SKM-1 (cell line): ENCODE measurements around the gene SLC5A6.
"Not testable (repeated sequence)": the region's sequence is repeated elsewhere in the genome, so short reads cannot be mapped to it uniquely, and the experiment has no call there.

Source experiments
- DNase-seq: peaks from one replicate; lab custom pipeline; 2025; ENCODE audit not compliant: unreplicated experiment; lab: John Stamatoyannopoulos, UW

Gene SLC5A6

DNA sequence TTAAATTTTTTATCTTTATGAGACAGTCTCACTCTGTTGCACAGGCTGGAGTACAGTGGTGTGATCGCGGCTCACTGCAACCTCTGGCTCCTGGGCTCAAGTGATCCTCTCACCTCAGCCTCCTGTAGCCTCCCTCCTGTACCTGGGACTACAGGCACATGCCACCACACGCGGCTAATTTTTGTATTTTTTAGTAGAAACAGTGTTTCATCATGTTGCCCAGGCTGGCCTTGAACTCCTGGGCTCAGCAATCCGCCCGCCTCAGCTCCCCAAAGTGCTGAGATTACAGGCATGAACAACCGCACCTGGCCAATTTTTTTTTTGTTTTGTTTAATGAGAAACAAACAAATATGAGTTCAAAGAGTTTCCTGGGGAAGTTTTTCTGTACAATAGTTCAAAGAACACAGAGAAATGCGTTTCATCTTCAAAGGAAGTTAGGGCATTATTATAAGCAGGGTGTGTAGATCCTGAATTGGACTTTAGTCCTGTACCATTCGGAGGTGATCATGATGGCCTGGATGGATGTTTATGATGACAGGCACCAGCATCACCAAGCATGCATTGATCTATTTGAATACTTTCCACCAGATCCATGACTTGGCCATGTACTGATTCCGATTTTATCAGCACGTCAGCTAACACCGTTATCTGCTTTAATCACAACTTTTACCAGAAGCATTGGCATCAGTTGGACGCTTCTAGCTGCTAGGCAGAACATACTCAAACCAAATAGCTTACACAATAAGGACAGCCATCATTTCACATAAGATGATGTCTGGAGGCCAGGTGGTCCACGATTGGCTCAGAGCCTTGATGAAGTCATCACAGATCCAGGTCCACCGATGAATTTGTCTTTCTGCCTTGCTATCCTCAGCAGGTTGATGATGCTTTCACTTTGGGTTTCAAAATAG is 34.4 kb downstream of the SLC5A6 start:
- no peak for DNase-seq

DNA sequence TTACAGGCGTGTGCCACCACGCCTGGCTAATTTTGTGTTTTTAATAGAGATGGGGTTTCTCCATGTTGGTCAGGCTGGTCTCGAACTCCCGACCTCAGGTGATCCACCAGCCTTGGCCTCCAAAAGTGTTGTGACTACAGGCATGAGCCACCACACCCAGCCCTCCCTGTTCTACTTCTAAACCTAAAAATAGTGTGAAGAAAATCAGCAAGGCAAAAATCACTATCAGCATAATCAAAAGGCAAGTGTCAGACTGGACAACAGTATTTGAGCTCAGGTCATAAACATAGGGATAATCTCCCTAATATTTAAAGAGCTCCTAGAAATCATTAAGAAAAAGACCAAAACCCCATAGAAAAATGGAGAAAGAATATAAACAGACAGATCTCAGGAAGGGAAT is 36.3 kb downstream of the SLC5A6 start:
- DNase-seq, result not testable (repeated sequence)

DNA sequence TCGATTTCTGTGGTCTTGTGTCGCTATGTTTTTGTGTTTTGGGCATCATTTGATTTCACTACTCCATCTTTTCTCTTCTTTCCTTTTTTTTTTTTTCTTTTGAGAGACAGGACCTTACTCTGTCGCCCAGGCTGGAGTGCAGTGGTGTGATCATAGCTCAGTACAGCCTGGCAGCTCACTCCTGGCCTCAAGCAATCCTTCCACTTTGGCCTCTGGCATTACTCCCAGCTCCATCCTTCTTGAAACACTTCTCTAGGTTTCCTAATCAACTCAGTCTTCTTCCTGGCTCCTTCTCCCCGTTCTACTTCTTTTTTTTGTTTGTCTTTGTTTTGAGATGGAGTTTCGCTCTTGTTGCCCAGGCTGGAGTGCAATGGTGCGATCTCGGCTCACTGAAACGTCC is 36.7 kb downstream of the SLC5A6 start:
- no peak for DNase-seq

DNA sequence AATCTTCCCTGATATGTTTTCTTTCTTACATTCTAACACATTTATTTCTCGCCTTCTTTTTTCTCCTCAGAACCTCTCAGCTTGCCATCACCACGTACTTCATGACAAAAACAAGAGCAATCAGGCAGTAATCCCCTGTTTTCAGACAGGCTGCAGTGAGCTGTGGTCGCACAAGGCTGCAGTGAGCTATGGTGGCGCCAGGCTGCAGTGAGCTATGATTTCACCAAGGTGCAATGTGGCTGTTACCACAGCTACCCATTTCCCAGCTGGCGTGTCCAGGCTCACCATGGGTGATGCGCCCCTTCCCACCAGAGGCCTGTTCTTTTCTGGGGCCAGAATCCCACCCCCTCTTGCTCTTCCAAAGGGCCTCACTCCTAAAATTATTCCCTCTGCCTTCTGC is 37.4 kb downstream of the SLC5A6 start:
- DNase-seq, result no peak

DNA sequence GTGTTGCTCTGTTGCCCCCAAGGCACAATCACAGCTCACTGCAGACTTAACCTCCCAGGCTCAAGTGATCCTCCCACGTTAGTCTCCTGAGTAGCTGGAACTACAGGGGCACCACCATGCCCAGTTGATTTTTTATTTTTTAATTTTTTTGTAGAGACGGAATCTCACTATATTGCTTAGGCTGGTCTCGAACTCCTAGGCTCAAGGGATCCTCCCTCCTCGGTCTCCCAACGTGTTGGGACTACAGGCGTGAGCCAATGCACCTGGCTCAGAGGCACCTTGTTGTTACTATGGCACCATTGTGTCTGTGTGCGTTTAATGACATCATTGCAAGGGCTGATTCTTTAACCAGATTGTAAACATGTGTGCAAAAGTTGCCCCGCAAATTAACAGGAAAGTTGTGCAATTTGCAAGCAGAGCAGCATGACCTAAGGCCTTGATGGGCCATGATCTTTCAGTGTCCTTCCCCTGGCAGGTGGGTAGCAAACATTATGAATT is 40.7 kb downstream of the SLC5A6 start:
- DNase-seq, result no peak

DNA sequence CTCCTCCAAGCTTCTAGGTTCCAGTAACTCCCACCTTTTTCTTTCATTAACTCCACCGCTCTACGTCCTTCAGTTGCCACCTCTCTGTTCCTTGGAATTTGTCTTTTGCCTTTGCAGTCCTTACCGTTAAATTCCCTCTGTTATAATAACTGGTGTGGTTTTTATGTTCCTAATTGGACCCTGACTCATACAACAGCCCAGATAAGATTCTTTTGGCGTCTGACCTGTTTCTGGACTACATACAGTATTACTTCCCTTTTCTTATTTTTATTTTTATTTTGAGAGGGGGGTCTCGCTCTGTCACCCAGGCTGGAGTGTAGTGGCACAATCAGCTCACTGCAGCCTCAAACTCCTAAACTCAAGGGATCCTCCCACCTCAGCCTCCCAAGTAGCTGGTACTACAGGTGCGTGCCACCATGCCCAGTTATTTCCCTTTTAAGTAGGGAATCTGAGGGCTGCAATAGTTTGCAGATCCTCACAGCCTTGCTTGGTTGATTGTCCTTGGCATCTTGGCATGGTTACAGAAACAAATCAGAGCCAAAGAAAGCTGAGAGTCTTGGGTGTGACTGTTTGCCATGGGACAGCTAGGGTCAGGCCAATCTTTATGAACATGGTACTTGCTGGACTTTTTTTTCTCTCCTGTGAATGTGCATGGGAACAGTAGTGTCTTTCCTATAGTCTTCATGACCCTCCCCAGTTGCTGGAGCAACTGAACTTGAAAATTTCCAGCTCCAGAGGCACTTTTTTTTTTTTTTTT is 41.3 kb downstream of the SLC5A6 start:
- no peak for DNase-seq

DNA sequence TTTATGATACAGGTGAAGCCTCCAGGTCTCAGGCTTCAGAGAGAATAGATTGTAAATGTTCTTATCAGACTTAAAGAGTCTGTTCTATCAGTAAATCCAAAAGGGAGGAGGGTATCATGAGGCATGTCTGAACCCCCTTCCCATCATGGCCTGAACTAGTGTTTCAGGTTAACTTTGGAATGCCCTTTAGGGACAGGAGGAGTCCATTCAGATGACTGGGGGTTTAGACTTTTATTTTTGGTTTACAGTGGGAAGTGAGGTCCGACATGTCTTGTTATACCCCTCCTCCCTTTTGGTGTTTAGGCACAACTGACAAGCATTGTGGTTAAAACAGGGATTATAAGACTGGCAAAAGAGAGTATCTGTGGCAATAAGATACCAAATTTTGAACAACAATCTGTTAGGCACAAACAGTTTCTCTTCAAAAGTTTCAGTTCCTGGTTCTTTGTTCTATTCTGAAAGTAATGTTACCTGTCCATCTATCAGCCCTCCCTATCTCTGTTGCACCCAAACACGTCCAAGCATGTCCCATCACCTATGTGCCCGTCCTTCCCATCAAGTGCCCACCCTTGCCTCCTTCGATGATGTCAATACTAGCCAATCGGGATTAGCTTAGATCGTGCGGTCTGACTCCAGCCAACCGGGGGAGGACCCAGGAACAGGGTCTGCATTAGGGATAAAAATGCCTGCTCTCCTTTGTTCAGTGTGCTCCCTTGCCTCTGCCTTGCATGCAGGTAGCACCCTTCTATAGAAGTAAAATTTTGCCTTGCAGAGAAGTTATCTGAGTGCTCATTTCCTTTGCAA is 46.9 kb downstream of the SLC5A6 start:
- no peak for DNase-seq

DNA sequence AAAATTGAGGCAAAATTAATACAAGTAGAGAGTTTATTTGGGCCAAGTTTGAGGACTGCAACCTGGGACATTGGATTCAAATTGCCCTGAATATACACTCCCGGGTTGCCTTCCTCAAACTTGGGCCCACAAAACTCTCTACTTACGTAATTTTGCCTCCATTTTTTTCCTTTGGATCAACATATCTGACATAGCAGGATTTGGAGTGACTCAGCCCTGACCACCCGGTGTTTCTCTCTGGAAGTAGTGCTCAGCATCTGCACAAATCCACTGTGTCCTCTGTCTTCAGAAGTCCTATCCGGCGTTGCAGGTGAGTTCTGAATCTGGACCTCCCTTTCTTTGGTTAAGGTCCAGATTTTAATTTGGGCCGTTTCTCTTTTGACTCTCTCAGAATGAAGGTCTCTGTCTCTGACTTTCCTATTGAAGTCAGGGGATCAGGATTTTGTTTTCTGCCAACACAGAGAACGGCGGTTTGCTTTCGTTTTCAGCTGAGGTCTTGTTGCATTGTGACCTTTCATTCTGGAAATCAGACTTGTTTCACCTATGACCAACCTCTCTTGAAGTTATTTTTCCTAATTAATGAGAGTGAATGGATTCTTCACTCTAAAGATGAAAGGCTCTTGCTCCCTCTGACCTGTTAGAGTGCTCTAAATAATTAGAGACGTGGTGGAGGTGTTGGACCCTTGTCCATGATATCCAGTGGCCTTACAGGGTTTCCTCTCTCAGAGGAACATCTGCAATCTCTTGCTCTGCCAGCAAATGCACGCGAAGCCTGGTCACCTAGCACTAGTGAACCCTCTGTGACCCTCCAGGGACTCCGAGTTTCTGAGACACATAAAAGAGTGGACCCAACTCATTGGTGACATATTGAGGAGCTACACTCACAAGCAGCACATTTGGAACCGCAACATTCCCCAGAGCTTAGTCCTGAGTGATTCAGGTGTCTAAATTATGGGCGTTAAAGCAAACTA is 49.6 kb downstream of the SLC5A6 start:
- no peak for DNase-seq

DNA sequence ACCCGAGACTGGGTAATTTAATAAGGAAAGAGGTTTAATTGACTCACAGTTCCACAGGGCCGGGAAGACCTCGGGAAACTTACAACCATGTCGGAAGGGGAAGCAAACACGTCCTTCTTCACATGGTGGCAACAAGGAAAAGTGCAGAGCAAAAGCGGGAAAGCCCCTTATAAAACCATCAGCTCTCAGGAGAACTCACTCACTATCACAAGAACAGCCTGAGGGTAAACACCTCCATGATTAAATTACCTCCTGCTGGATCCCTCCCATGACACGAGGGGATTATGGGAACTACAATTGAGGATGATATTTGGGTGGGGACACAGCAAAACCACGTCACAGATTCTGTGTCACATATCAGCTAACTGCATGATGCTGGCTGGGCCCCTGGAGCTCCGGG is 51.9 kb downstream of the SLC5A6 start:
- DNase-seq, result no peak

DNA sequence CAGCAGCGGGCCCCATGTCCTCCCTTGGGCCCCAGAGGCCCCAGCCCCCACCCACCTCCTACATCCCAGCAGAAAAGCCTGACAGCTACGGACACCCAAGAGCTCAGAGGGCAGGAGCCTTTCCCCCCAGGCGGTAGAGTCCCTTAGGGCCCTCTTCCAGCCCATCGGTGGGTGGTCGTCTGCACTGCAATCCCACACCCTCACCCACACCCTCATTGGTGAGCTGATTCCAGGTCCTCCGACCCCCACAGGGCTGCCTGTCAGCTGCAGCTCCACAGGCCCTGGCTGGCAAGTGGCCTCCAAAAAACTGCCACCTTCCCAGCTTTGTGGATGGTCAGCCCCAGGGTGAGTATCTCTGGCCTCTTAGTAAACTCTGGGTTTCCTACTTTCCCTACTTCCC is 52.8 kb downstream of the SLC5A6 start:
- DNase-seq, result no peak

DNA sequence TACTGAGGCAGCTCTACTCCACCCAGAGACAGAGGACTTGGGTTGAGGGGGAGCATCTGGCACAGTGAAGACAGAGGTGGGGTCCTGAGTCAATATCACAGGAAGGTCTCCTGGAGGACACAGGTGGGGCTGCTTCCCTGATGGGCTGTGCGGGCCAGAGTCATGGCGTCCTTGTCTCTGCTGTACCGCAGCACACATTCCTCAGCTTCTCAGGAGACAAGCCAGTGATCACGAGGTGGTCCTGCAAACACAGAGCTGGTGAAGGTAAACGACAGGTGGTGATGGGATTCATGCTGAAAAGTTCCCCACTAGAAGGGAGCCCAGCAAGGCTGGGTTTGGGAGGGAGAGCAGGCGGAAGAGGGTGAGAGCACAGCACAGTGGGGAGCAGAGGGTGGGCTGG is 53.6 kb downstream of the SLC5A6 start:
- no peak for DNase-seq

DNA sequence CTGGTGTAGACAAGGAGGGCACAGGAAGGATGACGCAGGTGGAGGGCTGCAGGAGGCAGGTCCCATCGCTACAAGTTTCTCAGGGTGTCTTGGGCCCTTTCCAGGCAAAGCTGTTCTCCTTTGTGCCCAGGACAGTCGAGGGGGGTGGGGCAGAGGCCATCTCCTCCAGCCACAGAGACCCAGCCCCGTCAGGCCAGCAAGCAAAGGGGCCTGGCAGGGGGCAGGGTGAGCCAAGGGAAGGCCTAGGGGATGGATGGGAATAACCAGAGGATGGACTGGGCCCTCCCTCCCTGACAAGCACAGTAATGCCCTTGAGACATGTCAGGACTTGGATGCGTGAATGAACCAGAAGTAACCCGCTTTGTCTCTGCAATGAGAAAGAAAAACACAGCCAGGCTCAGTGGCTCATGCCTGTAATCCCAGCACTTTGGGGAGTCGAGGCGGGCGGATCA is 57.0 kb downstream of the SLC5A6 start:
- DNase-seq, result no peak

DNA sequence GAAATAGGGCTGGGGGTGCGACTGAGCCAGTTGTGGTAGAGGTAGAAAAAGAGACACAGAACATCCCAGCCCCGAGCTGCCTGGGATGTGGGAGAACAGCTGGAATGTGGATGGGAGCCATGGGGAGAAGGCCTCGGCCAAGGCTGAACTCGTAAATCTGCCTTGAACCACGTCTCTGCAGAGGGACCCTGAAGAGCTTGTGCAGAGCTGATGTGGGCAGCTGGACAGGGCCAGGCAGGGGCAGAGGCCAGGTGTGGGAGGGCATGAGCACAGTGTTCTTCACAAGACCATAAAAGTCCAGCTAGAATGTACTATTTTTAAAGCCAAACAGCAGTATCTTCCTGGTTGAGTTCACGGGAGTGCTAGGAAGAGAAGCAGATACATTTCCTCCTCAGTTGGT is 57.6 kb downstream of the SLC5A6 start:
- DNase-seq, result no peak

DNA sequence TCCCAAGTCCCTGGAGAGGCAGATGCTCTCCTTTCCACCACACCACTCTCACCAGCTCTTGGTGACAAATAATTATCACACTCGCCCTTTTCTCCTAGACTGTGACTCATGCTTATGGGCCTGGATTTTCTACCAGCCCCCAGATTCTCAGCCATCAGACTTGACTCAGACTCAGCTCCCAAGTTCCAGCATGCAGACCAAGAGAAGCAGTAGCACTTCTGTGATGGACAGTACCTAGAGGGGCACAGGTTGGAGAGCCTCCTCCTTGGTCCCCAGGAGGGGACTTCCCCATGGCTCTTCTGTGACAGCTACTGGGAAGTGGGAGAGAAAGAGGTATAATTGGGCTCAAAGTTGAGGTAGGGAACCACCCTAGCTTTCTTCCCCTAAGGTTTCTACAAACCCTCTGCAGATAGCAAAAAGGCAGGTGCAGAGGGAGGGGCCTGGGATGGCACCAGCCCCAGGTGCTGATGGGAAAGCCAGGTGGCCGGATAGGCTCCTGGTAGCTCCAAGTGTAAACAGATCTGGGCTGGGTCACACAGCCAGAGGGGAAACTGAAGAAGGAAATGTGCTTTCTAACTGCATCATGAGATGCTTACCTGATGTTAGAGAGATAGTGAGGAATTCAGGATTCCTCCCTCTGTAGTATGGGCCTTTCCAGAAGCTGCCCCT is 59.1 kb downstream of the SLC5A6 start:
- no peak for DNase-seq

DNA sequence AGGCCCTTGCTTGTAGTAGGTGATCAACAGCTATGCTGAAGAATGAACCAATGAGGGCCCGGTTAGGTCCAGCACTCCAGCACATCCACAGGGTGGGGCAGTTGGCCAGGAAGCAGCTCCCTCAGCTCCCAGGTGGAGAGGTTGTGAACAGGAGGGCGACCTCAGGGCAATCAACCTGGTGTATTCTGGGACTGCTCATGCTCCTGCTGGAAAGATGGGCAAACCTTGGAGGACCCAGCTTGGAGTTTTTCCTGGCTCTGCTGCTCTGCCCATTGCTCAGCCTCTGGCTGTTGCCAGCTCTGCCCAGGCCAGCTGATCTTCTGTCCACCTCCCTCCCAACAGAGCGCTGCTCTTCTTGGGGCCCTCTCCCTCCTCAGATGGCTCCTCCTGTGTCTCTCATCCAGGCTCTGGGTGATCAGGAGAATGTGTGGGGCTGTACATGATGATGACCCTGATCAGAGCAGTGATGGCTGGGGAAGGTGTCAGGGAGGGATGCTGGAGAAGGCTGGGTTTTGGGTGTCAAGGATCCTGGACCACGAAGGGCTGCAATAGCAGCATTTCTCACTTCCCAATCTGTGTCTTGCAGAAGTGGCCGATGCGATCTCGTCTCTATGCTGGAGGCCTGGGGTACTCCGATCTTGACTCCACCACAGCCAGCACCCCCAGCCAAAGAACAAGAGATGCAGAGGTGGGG is 59.8 kb downstream of the SLC5A6 start:
- DNase-seq, result no peak

DNA sequence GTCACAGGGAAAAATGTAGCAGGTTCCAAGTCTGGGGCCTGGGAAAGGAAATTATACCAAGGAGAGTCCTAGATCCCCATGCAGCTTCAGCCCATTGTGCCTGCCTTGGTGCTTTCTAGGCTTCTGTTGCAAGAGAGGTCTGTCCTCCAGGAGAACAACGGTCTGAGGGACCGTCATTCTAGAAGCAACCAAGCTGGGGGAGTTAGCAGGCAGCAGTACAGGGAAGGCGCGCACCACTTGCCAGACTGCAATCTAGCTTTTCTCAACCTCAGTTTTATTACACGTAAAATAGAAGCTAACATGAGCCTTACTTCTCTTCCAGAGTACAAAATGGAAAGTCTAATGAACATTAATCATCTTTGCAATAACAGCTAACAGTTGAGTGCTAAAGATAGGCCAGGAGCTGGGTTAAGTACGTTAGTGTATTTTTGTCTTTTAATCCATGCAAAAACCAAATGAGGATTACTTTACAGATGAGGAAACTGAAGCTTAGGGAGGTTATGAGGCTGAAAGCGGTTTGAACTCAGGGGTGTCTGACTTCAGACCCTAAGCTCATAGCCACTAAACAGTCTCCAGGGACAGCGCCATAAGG is 61.3 kb downstream of the SLC5A6 start:
- DNase-seq, result no peak
